ENCODE results near the gene TMEM91. TPM values are rescaled to one million over a fixed set of nuclear protein-coding genes. Genes with fewer than 3 reads are reported as not detected.

The TMEM91 gene
- total RNA-seq (12.4 TPM), polyA plus RNA-seq (1 to 10 TPM; 2.0 to 7.5 (median 4.0) TPM)

DNA sequence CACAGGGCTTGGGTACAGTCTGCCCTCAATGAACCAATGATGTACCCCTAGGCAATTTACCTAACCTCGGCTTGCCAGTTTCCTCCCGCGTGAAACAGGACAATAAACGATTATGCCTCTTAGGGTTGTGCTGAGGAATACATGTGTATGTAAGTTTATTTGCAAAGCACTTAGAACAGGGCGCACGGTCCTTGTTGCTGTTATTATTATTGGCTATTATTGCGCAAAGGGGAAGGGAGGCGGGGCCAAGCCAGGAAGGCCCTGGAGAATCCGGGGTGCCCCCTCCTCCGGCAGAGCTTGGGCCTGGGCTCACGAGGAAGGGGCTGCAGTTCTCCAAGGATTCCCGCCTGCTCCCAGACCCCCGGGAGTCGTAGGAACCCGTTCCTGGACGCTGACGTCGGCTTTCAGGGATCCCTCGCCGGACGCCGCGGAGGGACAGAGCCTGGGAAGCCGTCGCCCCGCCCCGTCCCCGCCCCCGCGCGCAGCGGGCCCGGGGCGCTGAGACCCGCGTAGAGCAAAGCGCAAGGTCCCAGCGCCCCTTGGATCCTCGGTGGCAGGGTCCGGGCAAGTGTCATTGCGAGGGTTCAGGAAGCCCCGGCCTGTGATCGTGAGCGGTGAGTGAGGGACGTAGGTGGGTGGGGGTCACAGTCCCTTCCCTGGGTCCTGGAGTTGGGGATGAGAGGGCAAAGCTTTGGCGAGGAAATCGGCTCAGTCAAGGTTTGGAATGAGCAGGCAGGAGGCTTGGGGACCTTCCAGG, at the start of gene TMEM91:
TSS of gene TMEM91 (plus strand) at position 293 of the 757 bp plus-strand sequence. CDS start 1,777 bp downstream, outside the sequence.
- H3K27me3 ChIP-seq (ENCODE audit: control insufficient read depth, insufficient read depth, low read length), result no peaks in the 10 kb centered on the region
- Mint-ChIP-seq H3K4me1 (peaks cover 0 to 19% (median 6%) of the 10 kb centered on the region in 4 donors), H3K27ac (peak within 1 kb of the TSS; percentile 87 to 95 (median 89)), H3K4me3 (peak within 1 kb of the TSS; percentile 82 to 89 (median 88)), H3K9me3 (no peaks in the 10 kb centered on the region), H3K36me3 (peaks cover 6% of the 10 kb centered on the region), H3K27me3 (no peaks in the 10 kb centered on the region)
- peak within 1 kb of the TSS; percentile 64 for H3K4me3 ChIP-seq (ENCODE audit: low read depth, low read length)
- H3K27ac ChIP-seq (ENCODE audit: insufficient read depth, low read length, poor library complexity, severe bottlenecking), result no peak within 1 kb of the TSS
- peak in 1 of 3 donors; percentile 16 for DNase-seq
- no peaks in the 10 kb centered on the region for H3K36me3 ChIP-seq (ENCODE audit: control insufficient read depth, insufficient read depth, low read length)
- H3K4me1 ChIP-seq (ENCODE audit: control insufficient read depth, insufficient read depth, low read length, poor library complexity, severe bottlenecking), result peaks cover 13% of the 10 kb centered on the region
- ATAC-seq (ENCODE audit: low read depth in 2 of 2), result peak in 1 of 2 donors; percentile 29
- no peaks in the 10 kb centered on the region for H3K9me3 ChIP-seq (ENCODE audit: control insufficient read depth in 2 of 2, low read length in 2 of 2)

- Histone ChIP-seq H3K9me3 (ENCODE audit: control insufficient read depth in 2 of 2, low read length in 2 of 2) (no peaks in the 10 kb centered on the region), H3K27ac (ENCODE audit: insufficient read depth, low read length, poor library complexity, severe bottlenecking) (peak overlapping the region; percentile 85), H3K4me3 (ENCODE audit: low read depth, low read length) (peak overlapping the region; percentile 31), H3K36me3 (ENCODE audit: control insufficient read depth, insufficient read depth, low read length) (peaks cover 30% of the 10 kb centered on the region), H3K27me3 (ENCODE audit: control insufficient read depth, insufficient read depth, low read length) (no peaks in the 10 kb centered on the region), H3K4me1 (ENCODE audit: control insufficient read depth, insufficient read depth, low read length, poor library complexity, severe bottlenecking) (peaks cover 51% of the 10 kb centered on the region)
- H3K9me3 Mint-ChIP-seq, result peaks cover 0 to 2% (median 0%) of the 10 kb centered on the region in 7 donors
- DNase-seq, result no peak
- H3K4me1 Mint-ChIP-seq, result peaks cover 19 to 64% (median 41%) of the 10 kb centered on the region in 4 donors
- H3K4me3 Mint-ChIP-seq, result peak overlapping the region; percentile 66 to 84 (median 72)
- H3K36me3 Mint-ChIP-seq, result peaks cover 20% of the 10 kb centered on the region
- ATAC-seq (ENCODE audit: low read depth in 2 of 2), result no peak
- H3K27ac Mint-ChIP-seq, result peak overlapping the region; percentile 85 to 97 (median 89)
- H3K27me3 Mint-ChIP-seq, result peaks cover 4% of the 10 kb centered on the region
These were observed 49.2 kb upstream of the TMEM91 start for GRCh38 chr19:41327076-41327575.

- H3K27me3 ChIP-seq (ENCODE audit: control insufficient read depth, insufficient read depth, low read length), result no peaks in the 10 kb centered on the region
- peaks cover 54% of the 10 kb centered on the region for H3K4me1 ChIP-seq (ENCODE audit: control insufficient read depth, insufficient read depth, low read length, poor library complexity, severe bottlenecking)
- H3K9me3 ChIP-seq (ENCODE audit: control insufficient read depth in 2 of 2, low read length in 2 of 2), result no peaks in the 10 kb centered on the region
- H3K4me3 Mint-ChIP-seq, result peak overlapping the region; percentile 79 to 88 (median 88)
- peaks cover 0 to 2% (median 0%) of the 10 kb centered on the region in 7 donors for H3K9me3 Mint-ChIP-seq
- DNase-seq (peak; percentile 76 to 93 (median 82)), ATAC-seq (ENCODE audit: low read depth in 2 of 2) (peak; percentile 66 to 67)
- H3K36me3 Mint-ChIP-seq, result peaks cover 26% of the 10 kb centered on the region
- H3K27ac Mint-ChIP-seq, result peak overlapping the region; percentile 96 to 99 (median 96)
- H3K36me3 ChIP-seq (ENCODE audit: control insufficient read depth, insufficient read depth, low read length), result peaks cover 34% of the 10 kb centered on the region
- peak overlapping the region; percentile 68 for H3K4me3 ChIP-seq (ENCODE audit: low read depth, low read length)
- H3K4me1 Mint-ChIP-seq, result peaks cover 19 to 68% (median 43%) of the 10 kb centered on the region in 4 donors
- H3K27me3 Mint-ChIP-seq, result peaks cover 4% of the 10 kb centered on the region
- peak overlapping the region; percentile 85 for H3K27ac ChIP-seq (ENCODE audit: insufficient read depth, low read length, poor library complexity, severe bottlenecking)
These were observed 48.7 kb upstream of the TMEM91 start for GRCh38 chr19:41327576-41328156.

DNA sequence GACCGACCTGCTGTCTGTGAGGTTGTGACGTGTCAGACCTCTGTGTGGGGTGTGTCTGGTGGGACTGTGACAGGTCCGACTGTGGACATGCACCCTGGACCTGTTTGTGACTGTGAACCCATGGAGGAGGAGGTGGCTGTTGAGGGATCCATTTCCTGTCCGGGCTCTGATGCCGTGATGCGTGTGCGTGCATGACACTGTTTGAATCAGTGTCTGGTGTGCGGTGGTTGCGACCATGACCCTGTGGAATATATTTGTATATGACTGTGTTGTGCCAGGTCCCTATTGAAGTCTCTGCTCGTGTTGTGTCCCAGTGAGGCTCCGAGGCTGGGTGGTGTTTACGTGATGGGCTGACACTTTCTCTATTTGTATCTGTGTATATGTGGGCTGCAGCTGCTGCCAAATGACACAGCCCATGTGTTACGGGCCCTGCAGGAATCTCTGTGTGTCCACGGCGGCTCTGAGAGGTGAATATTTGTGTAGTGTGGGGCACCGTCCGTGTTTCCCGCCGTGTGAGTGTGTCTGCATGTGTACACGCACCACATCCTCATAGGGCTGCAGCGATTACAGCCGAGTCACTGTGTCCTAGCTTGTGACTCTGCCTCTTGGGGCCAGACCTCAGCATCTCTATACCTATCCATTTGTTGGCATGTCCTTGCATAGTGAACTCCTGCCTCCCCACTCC, 48.0 kb upstream of the TMEM91 start:
- DNase-seq (peak in 2 of 3 donors; percentile 37 to 61), ATAC-seq (ENCODE audit: low read depth in 2 of 2) (peak; percentile 12 to 32)
- peaks cover 0 to 2% (median 0%) of the 10 kb centered on the region in 7 donors for H3K9me3 Mint-ChIP-seq
- Histone ChIP-seq H3K4me1 (ENCODE audit: control insufficient read depth, insufficient read depth, low read length, poor library complexity, severe bottlenecking) (peaks cover 54% of the 10 kb centered on the region), H3K27me3 (ENCODE audit: control insufficient read depth, insufficient read depth, low read length) (no peaks in the 10 kb centered on the region), H3K9me3 (ENCODE audit: control insufficient read depth in 2 of 2, low read length in 2 of 2) (no peaks in the 10 kb centered on the region), H3K36me3 (ENCODE audit: control insufficient read depth, insufficient read depth, low read length) (peaks cover 34% of the 10 kb centered on the region), H3K4me3 (ENCODE audit: low read depth, low read length) (peak overlapping the region; percentile 68), H3K27ac (ENCODE audit: insufficient read depth, low read length, poor library complexity, severe bottlenecking) (peak overlapping the region; percentile 85)
- peaks cover 4% of the 10 kb centered on the region for H3K27me3 Mint-ChIP-seq
- H3K27ac Mint-ChIP-seq, result peak overlapping the region; percentile 96 to 99 (median 96)
- peaks cover 25% of the 10 kb centered on the region for H3K36me3 Mint-ChIP-seq
- peak overlapping the region; percentile 79 to 88 (median 88) for H3K4me3 Mint-ChIP-seq
- peaks cover 19 to 65% (median 43%) of the 10 kb centered on the region in 4 donors for H3K4me1 Mint-ChIP-seq

DNA sequence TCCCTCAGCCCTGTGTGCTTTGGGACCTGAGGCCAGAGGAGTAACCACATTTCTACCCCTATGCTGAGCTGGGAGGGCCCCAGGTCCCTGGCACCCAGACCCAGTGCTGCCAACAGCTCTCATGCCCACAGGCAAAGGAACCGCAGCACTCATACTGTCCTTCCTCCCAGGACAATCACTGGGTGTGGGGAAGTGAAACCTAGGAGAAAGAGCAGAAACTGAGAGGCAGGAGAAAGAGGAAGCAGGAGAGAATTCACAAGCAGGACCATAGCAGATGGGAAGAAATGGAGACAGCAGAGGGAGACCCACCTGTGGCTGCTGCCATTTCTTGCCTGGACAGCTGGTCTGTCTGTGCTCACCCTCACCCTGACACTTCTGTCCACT, 47.5 kb upstream of the TMEM91 start:
- no peak for ATAC-seq (ENCODE audit: low read depth in 2 of 2)
- H3K4me3 ChIP-seq (ENCODE audit: low read depth, low read length), result peak overlapping the region; percentile 68
- peak overlapping the region; percentile 85 for H3K27ac ChIP-seq (ENCODE audit: insufficient read depth, low read length, poor library complexity, severe bottlenecking)
- no peak for DNase-seq
- Mint-ChIP-seq H3K4me3 (peak overlapping the region; percentile 79 to 88 (median 88)), H3K27ac (peak overlapping the region; percentile 69 to 96 (median 96)), H3K36me3 (peaks cover 25% of the 10 kb centered on the region), H3K27me3 (peaks cover 4% of the 10 kb centered on the region), H3K4me1 (peaks cover 19 to 68% (median 43%) of the 10 kb centered on the region in 4 donors), H3K9me3 (peaks cover 0 to 2% (median 0%) of the 10 kb centered on the region in 7 donors)
- H3K4me1 ChIP-seq (ENCODE audit: control insufficient read depth, insufficient read depth, low read length, poor library complexity, severe bottlenecking), result peaks cover 54% of the 10 kb centered on the region
- no peaks in the 10 kb centered on the region for H3K27me3 ChIP-seq (ENCODE audit: control insufficient read depth, insufficient read depth, low read length)
- H3K36me3 ChIP-seq (ENCODE audit: control insufficient read depth, insufficient read depth, low read length), result peaks cover 39% of the 10 kb centered on the region
- no peaks in the 10 kb centered on the region for H3K9me3 ChIP-seq (ENCODE audit: control insufficient read depth in 2 of 2, low read length in 2 of 2)

DNA sequence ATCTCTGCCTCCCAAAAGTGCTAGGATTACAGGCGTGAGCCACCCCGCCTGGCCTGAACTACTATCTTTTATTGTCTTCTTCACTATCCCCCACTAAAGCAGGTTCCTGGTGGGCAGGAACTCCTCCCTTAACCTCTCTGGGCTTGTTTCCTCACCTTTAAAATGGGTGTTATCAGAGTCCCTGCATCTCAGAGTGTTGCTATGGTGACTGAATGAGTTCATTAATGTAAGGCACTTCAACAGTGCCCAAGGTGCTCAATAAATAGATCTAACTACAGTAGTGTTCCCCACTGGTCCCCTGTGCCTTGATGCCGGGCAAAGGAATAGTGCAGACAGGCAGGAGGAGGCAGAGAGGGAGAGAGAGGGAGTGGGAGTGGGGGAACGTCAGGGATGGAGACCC, 45.9 kb upstream of the TMEM91 start:
- Histone ChIP-seq H3K27ac (ENCODE audit: insufficient read depth, low read length, poor library complexity, severe bottlenecking) (peak overlapping the region; percentile 19), H3K27me3 (ENCODE audit: control insufficient read depth, insufficient read depth, low read length) (no peaks in the 10 kb centered on the region), H3K4me3 (ENCODE audit: low read depth, low read length) (no peak overlapping the region), H3K4me1 (ENCODE audit: control insufficient read depth, insufficient read depth, low read length, poor library complexity, severe bottlenecking) (peaks cover 57% of the 10 kb centered on the region), H3K36me3 (ENCODE audit: control insufficient read depth, insufficient read depth, low read length) (peaks cover 47% of the 10 kb centered on the region), H3K9me3 (ENCODE audit: control insufficient read depth in 2 of 2, low read length in 2 of 2) (no peaks in the 10 kb centered on the region)
- Mint-ChIP-seq H3K4me1 (peaks cover 19 to 63% (median 39%) of the 10 kb centered on the region in 4 donors), H3K27ac (peak overlapping the region; percentile 0 to 60 (median 59)), H3K9me3 (peaks cover 0 to 2% (median 0%) of the 10 kb centered on the region in 7 donors), H3K36me3 (peaks cover 32% of the 10 kb centered on the region), H3K27me3 (peaks cover 4% of the 10 kb centered on the region), H3K4me3 (peak overlapping the region in 3 of 4 donors; percentile 31 to 72 (median 47))
- no peak for ATAC-seq (ENCODE audit: low read depth in 2 of 2)
- peak in 1 of 3 donors; percentile 39 for DNase-seq
